ENCODE measurements around the gene ITGB4. TPM values are rescaled to one million over a fixed set of nuclear protein-coding genes. Genes with fewer than 3 reads are reported as not detected.

Gene ITGB4
- total and polyA plus RNA-seq, 2 of the 13 experiments (the other 11 are each of a cell fraction or from before 2014, with no cell fraction given), result 6.9 to 14.5 TPM

GRCh38 chr17:75779250-75779986 is 58.2 kb downstream of the ITGB4 start (continued):
- TF ChIP-seq ZHX1 (CRISPR knock-in tag; IDR thresholded peaks at IDR 0.05; ENCODE audit: low read depth) (peak; percentile 61; the same call in 1 of the 2 replicates), TOE1 (CRISPR knock-in tag; IDR thresholded peaks at IDR 0.05) (no peak; the same call in 1 of the 2 replicates), SNAI1 (CRISPR knock-in tag; IDR thresholded peaks at IDR 0.05; ENCODE audit: borderline replicate concordance) (peak; percentile 61; the same call in 1 of the 2 replicates), CENPX (CRISPR knock-in tag; IDR thresholded peaks at IDR 0.05) (no peak), MED13 (CRISPR knock-in tag; IDR thresholded peaks at IDR 0.05) (peak; percentile 74; the same call in 1 of the 2 replicates), HHEX (CRISPR knock-in tag; IDR thresholded peaks at IDR 0.05) (no peak), ZNF800 (CRISPR knock-in tag; IDR thresholded peaks at IDR 0.05) (peak; percentile 87), MTA1 (CRISPR knock-in tag; IDR thresholded peaks at IDR 0.05; ENCODE audit: borderline replicate concordance) (peak; percentile 75; the same call in 1 of the 2 replicates), TCF12 (IDR thresholded peaks at IDR 0.05) (no peak), TCF12 (CRISPR knock-in tag; IDR thresholded peaks at IDR 0.05) (peak; percentile 92), IKZF1 (IDR thresholded peaks at IDR 0.05) (no peak), ZNF891 (CRISPR knock-in tag; IDR thresholded peaks at IDR 0.05) (peak; percentile 72; the same call in 1 of the 2 replicates), ATF7 (IDR thresholded peaks at IDR 0.05) (no peak), ATF7 (CRISPR knock-in tag; IDR thresholded peaks at IDR 0.05) (no peak; the same call in 1 of the 2 replicates), RCOR2 (CRISPR knock-in tag; IDR thresholded peaks at IDR 0.05) (no peak), CENPT (CRISPR knock-in tag; IDR thresholded peaks at IDR 0.05; ENCODE audit: low read depth) (no peak), ZFAT (CRISPR knock-in tag; conservative IDR thresholded peaks at IDR 0.05) (no peak), ZNF710 (CRISPR knock-in tag; IDR thresholded peaks at IDR 0.05; ENCODE audit: borderline replicate concordance) (peak; percentile 58; the same call in 1 of the 2 replicates), MXD3 (CRISPR knock-in tag; IDR thresholded peaks at IDR 0.05) (peak; percentile 92), SETDB1 (CRISPR knock-in tag; IDR thresholded peaks at IDR 0.05; ENCODE audit: borderline replicate concordance) (no peak)
